NCI-H748 (cell line): ENCODE data around the gene MAEA.

Experiments used
- DNase-seq: peaks from one replicate; lab custom pipeline; 2025; ENCODE audit not compliant: unreplicated experiment; lab: John Stamatoyannopoulos, UW

Gene MAEA

DNA sequence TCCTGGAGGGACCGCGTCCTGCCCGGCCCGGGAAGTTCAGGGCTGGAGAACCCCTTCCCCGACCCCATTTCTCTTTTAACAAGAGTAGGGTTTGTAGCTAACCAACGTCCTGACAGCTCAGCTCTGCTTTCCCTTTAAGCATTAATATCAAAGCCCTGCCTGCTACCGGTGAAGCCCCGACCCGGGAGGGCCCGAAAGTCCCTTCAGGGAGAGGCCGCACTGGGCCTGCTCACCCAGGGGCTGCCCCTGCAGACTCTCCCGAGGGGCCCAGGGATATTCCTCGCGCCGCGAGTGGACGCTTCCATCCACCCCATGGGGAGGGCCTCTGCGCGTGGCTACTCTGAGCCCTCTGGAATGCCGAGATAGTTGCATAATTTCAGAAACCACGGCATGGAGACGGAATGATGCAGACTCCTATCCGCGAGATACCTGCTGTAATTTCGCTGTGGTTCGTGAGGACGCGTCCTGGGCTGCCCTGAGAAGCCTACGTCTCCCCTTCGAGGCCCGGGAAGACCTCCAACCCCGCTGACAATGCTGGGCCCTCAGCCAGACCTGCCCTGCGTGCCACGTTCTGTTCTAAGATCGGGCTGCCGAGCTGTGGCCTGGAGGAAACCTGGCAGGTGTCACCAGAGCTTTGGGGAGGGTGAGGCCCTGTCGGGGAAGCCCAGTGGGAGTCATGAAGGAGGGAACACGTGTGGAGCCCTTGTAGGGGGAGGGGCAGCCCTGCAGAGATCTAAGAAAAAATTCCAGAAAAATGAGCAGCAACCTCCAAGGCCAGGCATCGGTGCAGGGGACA lies 39.8 kb upstream of the MAEA start:
- peak; percentile 13 for DNase-seq

- DNase-seq, result no peak
Observed at GRCh38 chr4:1250527-1250812, 39.2 kb upstream of the MAEA start.

DNA sequence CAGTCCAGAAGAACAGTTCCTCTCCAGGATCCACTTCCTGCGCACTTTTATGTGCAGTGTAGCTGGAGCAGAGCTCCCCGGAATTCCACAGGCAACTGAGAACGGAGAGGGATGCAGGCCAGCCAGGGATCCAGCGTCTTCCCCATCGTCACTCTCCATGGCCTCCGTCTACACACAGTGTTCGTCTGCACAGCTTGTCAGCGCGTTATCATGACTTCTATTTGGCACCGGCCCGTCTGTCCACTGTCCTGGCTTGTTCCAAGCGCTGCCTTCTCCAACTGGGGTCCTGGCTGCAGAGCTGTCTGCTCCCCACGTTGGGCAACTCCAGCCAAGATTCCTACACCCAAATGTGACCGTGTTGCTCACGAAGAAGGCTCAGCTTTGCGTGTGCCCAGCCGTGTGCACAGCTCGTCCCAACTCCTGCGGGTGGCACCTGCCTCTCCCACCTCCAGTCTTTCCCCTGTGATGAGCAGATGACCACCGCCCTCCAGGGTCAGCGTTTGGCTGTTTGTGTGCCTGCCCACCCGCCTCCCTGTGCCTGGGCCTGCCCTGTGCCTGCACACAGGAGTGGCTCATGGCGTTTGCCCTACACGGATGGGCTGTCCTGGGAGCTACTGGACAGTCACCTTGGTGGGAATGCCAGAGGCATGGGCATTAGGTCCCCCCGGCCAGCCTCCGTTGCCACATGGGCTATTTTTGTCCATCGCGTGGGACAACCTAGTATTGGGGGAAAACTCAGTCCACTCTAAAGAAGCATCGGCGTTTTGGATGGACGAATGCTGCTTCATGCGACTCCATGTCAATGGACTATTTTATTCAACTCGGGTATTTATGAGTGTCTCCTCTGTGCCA lies 38.5 kb upstream of the MAEA start:
- DNase-seq, result no peak

DNA sequence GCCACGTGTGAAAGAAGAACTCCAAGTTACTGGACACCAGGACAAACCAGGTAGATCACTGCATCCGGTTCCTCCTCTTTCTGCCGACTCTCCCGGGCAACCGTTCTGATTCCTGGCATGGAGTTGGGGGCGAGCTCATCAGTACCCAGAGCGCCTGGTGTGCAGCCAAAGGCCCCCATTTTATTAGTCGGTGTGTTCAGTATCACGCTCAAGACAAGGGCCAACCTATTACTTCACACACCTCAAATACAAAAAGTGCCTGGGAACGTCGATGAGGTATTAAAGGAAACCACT lies 38.0 kb upstream of the MAEA start:
- no peak for DNase-seq

- no peak for DNase-seq
Observed at GRCh38 chr4:1252928-1253492, 36.7 kb upstream of the MAEA start.

- DNase-seq, result no peak
Observed at GRCh38 chr4:1253831-1254230, 35.9 kb upstream of the MAEA start.

- no peak for DNase-seq
Observed at GRCh38 chr4:1255151-1255550, 34.5 kb upstream of the MAEA start.

DNA sequence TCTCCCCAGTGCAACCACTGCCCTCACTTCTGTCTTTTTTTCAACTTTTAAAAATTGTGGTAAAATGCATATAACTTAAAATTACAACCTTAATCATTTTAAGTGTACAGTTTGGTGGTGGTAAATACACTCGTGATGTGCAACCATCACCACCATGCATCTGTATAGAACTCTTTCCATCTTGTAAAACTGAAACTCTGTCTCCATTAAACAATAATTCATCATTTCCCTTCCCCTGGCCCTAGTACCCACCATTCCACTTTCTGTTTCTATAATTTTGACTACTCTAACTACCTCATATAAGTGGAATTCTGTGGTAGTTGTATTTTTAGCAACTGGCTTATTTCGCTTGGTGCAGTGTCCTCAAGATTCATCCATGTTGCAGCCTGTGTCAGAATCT lies 34.0 kb upstream of the MAEA start:
- DNase-seq, result no peak

DNA sequence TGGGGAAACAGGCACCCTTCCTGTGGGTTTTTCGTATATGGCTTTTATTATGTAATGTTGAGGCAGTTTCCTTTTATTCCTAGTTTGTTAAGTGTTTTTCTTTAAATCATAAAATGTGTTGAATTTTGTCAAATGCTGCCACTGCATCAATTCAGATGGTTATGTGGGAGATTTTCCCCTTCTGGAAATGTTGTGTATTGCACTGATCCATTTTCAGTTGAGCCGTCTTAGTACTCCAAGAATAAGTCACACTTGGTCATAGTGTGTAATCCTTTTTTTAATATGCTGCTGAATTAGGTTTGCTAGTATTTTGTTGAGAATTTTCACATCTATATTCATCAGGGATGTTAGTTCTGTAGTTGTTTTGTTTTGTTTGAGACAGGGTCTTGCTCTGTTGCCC lies 31.2 kb upstream of the MAEA start:
- no peak for DNase-seq

- DNase-seq, result no peak
Observed at GRCh38 chr4:1259966-1260365, 29.7 kb upstream of the MAEA start.

GRCh38 chr4:1260418-1261106 lies 29.1 kb upstream of the MAEA start:
- no peak for DNase-seq

GRCh38 chr4:1261107-1261928 lies 28.4 kb upstream of the MAEA start:
- DNase-seq, result no peak

DNA sequence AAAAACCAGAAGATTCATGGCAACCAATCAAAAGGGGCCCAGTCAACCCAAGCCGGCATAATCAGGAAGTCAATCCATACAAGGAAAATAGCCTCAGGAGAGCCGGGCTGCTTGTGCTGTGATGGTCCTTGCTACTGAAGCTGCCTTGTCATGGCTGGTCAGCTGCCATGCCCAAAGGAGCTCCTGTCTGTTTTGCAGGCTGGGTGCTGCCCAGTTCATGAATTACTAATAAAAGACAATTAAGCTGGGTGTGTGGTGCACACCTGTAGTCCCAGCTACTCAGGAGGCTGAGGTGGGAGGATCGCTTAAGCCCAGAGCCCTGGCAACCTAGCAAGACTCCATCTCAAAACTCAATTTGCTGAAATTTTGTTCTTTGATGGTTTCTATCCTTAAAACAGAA lies 24.7 kb upstream of the MAEA start:
- no peak for DNase-seq

DNA sequence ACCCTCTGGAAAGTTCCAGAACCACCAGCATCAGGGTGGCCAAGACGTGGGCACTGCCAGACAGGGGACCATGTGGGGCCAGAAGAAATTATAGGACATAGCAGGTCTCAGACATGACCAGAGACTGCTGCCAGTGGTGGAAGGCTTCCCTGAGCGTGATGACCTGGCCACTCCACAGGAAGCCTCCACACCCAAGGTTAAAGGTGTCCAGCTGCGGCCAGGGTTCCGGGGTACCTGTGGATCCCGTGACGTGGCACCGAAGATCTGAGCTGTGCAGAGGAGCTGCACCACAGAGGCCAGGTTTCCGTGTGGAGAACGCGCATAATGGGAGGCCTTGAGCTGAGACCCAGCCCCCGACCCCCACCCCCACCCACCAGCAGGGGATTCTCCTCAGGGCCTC lies 24.3 kb upstream of the MAEA start:
- DNase-seq, result no peak

DNA sequence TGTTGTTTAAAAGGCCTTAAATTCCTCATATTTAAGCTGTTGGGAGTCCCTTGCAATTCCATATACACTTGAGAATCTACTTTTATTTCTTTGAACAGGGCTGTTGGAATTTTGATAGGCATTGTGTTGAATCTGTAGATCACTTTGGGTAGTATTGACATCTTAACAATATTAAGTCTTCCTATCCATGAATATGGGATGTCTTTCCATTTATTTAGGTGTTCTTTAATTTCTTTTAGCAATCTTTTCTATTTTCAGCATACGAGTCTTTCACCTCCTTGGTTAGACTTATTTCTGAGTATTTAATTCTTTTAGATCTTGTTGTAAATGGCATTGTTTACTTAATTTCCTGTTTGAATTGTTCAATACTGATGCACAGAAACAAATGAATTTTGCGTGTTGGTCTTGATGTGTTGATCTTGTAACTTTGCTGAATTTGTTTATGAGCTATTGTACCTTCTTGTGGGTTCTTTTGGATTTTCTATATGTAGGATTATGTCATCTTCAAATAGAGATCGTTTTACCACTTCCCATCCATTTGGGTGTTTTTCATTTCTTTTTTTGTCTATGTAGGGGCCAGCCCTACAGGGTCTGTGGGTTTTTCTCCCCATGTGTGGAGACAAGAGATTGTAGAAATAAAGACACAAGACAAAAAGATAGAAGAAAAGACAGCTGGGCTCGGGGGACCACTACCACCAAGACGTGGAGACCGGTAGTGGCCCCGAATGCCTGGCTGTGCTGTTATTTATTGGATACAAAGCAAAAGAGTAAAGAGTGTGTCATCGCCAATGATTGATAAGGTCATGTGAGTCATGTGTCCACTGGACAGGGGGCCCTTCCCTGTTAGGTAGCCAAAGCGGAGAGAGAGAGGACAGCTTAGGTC lies 22.6 kb upstream of the MAEA start:
- no peak for DNase-seq

DNA sequence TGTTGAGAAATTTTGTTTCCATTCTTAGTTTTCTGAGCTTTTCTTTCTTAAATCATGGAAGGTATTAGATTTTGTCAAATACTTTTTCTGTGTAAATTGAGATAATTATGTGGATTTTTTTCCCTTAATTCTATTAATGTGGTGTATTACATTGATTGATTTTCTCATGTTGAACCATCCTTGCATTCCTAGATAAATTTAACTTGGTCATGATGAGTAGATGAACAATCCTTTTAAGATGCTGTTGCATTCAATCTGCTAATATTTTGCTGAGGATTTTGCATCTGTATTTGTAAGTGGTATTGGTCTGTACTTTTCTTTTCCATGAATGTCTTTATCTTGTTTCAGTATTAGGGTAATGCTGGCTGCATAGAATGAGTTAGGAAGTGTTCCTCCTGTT lies 20.5 kb upstream of the MAEA start:
- DNase-seq, result no peak

DNA sequence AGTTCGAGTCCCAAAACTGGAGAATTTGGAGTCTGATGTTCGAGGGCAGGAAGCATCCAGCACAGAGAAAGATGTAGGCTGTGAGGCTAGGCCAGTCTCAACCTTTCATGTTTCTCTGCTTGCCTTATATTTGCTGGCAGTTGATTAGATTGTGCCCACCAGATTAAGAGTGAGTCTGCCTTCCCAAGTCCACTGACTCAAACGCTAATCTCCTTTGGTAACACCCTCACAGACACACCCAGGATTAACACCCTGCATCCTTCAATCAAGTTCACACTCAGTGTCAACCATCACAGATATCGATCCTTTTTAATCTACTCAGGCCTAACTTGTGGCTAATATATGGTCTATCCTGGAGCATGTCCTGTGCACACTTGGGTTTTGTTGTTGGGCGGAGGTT lies 18.0 kb upstream of the MAEA start:
- DNase-seq, result no peak

GRCh38 chr4:1274871-1275270 lies 14.8 kb upstream of the MAEA start:
- DNase-seq, result no peak

DNA sequence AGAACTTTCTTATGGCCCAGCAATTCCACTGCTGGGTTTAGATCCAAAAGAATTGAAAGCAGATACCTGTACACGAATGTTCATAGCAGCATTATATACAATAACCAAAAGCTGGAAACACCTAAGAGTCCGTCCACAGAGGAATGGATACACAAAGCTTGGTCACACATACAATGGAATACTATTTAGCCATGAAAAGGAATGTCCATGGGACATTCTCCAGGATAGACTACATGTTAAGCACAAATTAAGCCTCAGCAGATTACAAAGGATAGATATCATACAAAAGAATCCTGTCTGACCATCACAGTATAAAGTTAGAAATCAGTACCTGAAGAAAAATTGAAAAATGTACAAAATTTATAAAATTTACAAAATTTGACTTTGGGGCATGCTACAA lies 12.7 kb upstream of the MAEA start:
- DNase-seq, result no peak
